HG03139 (cell line): Measurements from ENCODE around the gene ECT2L.

ENCODE experiments used
- ATAC-seq: cut with Tn5 transposase; IDR thresholded peaks from one replicate; pipeline ENCODE4 v1.9.1; 2021; ENCODE audit not compliant: unreplicated experiment

ECT2L gene

GRCh38 chr6:138849791-138850190 is 53.9 kb downstream of the ECT2L start:
- ATAC-seq = no peak

GRCh38 chr6:138856654-138857053 is 60.8 kb downstream of the ECT2L start:
- no peak for ATAC-seq

DNA sequence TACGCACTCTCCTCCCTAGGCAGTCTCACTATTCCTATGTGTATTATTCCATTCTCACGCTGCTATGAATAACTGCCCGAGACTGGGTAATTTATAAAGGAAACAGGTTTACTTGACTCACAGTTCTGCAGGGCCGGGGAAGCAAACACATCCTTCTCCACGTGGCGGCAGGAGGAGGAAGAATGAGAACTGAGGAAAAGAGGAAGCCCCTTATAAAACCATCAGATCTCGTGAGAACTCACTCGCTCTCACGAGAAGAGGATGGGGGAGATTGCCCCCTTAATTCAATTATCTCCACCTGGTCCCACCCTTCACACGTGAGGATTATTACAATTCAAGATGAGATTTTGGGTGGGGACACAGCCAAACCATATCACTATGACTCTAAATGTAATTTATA is 61.9 kb downstream of the ECT2L start:
- no peak for ATAC-seq

GRCh38 chr6:138862456-138862855 is 66.6 kb downstream of the ECT2L start:
- ATAC-seq = no peak

DNA sequence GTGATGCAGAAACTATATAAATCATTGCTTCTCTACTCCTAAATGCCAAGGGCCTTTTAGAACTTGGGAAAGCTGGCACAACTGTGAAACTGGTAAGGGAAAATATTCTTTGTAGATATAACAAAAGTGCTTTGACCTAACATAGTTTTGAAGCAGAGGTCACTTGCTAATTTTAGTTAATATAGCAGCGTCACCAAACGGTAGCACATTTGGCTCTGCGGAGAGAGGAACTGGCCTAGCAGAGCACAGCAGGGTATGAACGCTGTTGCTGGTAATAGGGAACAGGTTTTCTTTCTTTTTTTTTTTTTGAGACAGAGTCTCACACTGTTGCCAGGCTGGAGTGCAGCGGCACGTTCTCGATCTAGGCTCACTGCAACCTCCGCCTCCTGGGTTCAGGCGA is 67.4 kb downstream of the ECT2L start:
- no peak for ATAC-seq

- ATAC-seq = no peak
These were observed 68.5 kb downstream of the ECT2L start for GRCh38 chr6:138864343-138864890.

DNA sequence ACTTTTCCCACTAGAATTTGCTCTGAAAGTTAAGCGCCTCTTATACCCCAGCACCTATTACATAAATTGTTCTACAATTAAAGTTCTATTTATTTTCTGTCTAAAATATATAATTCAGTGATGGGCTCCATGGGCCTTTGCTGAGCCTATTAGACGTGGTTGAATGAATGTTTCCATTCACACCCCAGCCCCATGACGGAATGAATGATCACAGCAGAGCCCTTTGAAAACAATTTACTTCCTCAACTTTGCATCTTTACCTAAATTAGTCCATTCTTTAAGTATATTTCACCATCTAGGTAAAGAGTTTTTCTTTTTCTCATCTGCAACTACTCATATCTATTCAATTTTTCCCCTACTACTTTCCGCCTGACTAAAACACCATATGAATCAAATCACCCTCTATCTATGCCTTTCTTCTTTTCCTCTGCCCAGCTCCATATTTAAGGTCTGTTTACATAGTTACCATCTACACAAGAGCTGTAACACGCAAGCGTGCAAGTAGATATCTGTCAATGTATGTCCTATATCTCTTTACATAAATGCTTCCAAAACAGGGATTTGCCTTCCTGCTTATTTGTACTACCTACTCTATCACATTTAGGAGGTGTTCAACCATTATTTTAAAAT is 69.7 kb downstream of the ECT2L start:
- no peak for ATAC-seq

DNA sequence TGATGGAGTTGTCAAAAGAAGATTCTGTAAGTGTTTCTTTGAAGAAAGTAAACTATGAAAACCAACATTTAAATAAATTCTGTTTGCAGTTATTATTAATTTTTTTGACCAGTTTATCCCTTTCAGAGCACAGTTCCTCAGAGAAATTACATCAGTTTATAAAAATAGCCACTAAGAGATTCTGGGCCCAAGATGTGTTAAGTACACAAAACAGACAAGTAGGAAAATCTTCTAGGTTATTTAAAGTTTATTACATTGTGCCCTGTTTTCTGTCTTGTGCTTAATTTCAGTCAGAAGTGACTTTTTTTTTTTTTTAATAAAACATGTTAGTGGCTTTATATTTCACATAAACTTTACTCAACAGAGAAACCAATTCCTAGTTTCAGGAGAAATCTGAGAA is 72.3 kb downstream of the ECT2L start:
- ATAC-seq = no peak

- ATAC-seq = no peak
These were observed 73.5 kb downstream of the ECT2L start for GRCh38 chr6:138869398-138869797.

- ATAC-seq = no peak
These were observed 77.3 kb downstream of the ECT2L start for GRCh38 chr6:138873191-138873590.

DNA sequence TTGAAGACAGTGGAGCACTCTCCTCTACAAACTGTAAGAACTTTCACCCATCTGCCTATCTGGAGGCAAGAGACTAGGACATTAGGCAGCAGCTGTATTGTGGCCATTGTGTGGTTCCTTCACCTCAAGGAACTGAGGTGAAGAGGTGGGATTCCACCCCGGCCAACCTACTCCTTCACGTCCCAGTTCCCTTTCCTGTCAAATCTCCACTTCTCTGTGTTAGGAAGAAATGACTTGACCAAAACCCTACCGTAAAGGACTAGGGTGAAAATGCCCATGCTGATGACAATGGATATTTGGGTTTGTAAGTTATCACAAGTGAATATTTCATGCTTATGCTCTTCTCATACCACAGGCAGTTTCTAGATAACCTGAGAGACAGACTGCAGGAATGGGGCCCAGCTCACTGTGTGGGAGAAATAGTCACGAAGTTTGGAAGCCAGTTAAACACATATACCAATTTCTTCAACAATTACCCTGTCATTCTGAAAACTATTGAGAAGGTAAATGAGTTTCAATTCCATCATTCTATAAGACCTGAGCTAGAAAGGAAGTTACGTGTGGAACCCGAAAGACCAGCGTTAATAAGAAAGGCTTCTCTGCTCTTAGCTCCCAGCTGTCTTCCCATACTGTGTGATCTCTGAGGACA is 86.6 kb downstream of the ECT2L start:
- ATAC-seq = peak; percentile 73

GRCh38 chr6:138885156-138885819 is 89.4 kb downstream of the ECT2L start:
- no peak for ATAC-seq

DNA sequence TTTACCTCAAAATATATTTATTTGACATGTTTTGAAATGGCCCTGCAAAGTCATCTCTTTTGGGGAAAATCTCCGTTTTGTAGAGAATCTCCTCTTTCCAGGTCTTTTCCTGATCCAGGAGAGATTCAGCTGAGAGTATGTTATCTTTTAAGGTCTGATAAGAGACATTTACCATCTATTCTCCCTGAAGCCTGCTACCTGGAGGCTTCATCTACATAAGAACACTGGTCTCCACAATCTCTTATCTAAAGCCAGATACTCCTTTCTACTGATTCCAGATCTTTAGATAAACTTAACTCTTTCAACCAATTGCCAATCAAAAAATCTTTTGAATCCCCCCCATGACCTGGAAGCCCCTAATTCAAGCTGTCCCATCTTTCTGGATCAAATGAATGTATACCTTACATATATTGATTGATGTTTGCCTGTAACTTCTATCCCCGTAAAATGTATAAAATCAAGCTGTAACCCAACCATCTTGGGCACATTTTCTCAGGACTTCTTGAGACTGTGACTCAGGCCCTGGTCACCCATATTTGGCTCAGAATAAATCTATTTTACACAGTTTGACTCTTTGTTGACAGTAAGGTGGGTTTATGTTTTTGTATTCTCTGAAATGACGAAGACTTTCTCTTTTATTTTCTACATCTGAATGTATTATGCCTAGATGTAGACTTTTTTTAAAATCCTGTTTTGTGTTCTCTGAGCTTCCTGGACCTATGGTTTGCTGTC is 95.5 kb downstream of the ECT2L start:
- ATAC-seq = no peak

DNA sequence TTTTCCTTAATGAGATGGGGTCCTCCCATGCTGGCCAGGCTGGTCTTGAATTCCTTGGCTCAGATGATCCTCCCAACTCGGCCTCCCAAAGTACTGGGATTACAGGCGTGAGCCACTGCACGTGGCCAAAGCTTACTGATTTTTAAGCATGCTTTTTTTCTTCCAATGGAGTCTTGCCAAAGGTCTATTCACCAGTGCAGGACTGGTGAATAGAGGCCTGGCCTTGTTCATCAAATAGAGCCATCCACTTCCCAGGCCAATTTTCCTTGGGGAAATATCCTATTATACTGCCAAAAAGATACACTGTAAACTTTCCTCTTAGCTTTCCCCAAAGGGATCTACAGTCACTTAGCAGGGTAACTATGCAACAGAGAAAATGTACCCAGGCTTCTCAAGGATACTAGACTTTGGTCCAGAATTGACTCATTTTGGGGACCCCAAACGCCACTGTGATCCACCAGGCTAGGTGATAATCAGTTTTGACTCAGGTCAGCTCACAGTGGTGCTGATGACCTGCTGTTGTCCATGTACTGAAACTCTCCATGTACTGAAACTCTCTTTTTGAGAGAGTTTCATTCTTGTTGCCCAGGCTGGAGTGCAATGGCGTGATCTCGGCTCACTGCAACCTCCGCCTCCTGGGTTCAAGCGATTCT is 100.3 kb downstream of the ECT2L start:
- ATAC-seq = no peak

GRCh38 chr6:138897031-138897430 is 101.1 kb downstream of the ECT2L start:
- no peak for ATAC-seq

GRCh38 chr6:138907167-138907566 is 111.3 kb downstream of the ECT2L start:
- ATAC-seq = no peak

GRCh38 chr6:138909511-138909910 is 113.6 kb downstream of the ECT2L start:
- ATAC-seq = no peak

GRCh38 chr6:138909975-138910374 is 114.1 kb downstream of the ECT2L start:
- no peak for ATAC-seq

- no peak for ATAC-seq
These were observed 116.4 kb downstream of the ECT2L start for GRCh38 chr6:138912308-138912707.

DNA sequence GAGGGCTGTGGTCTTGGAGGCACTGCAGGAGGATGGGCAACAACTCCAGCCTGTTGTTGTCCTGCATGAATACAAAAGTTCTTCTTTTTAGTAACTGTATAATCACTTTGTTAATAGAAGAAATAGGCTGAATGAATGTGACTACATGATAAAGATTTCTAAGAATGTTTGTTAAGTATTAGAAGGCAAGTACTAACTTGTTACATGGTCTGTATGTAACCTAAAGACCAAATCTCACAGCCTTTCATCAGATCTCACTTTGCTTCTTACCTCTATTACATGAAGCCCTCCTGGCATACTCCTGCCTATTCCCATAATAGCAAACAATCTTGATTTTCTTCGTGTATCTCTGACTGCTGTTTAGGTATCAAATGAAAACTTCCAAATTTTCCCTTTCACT is 118.8 kb downstream of the ECT2L start:
- ATAC-seq = no peak

DNA sequence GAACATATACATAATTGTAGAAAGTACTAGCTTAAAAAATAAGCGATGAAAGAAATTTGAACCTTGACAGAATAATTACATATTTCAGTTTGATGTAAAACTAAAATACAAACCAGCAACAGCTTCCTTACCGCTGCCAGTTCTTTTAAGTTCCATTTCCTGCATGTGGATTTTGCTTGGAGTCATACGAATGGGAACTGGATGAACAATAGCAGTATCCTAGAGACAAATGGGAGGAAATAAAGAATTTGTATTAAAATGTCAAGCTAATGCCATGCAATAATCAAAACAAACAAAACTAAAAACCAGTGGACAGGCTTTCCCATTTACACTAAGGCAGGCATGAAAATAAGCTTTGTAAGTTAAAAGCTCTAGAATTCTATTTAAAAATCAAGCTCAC is 125.0 kb downstream of the ECT2L start:
- ATAC-seq = no peak
